GM11168 (cell line): ENCODE data around the gene BACE2.

Source experiments
- in situ Hi-C: fragments of 300-500 bp; cut with MboI; formaldehyde crosslinking; loops from one replicate; pipeline ENCODE4 v1.12.0; 2022; ENCODE audit warnings: low sequenced_read_pairs; ENCODE audit not compliant: unreplicated experiment

The BACE2 gene

DNA sequence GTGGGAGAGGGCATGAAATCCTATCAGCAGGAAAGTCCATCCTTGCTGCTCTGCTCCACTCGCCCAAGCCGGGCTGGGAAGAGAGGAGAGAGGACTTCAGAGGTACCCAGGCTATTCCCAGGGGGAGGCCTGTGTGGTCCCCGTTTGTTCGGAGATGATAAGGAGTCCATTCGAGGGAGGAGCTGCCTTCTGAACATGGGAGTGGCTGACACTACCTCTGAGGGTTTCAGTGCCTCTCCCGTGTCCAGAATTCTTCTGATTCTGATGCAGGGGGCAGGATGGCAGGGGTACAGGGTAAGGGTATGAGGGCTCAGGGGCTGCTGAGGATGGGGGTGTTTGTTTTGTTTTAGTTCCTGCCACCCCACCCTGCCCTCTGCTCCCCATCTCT lies 40.4 kb downstream of the BACE2 start:
- in situ Hi-C loops = no loop called here

GRCh38 chr21:41209016-41209619 lies 41.2 kb downstream of the BACE2 start:
- in situ Hi-C loops = no loop called here

- in situ Hi-C loops = no loop called here
Observed at GRCh38 chr21:41210426-41211059, 42.6 kb downstream of the BACE2 start.

- in situ Hi-C loops = no loop called here
Observed at GRCh38 chr21:41211060-41211805, 43.3 kb downstream of the BACE2 start.

DNA sequence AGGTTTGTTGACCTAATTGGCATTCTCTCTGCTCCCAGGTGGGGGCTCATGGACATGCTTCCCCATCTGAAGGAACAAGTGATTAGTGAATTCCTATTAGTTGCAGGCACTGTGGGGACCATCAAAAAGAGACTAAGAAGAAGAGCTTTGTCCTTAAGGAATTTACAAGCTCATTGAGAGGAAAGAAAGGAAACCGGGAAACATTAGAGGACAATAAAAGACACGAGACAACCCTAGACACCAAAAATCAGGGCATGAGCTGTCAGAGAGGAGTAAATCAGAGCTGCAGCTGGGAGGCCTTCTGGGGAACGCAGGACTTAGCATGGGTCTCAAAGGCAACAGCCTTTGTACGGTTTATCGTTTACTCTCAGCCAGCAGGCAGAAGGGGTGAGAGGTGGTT lies 45.1 kb downstream of the BACE2 start:
- in situ Hi-C loops = no loop called here

- in situ Hi-C loops = no loop called here
Observed at GRCh38 chr21:41215856-41216408, 48.0 kb downstream of the BACE2 start.

DNA sequence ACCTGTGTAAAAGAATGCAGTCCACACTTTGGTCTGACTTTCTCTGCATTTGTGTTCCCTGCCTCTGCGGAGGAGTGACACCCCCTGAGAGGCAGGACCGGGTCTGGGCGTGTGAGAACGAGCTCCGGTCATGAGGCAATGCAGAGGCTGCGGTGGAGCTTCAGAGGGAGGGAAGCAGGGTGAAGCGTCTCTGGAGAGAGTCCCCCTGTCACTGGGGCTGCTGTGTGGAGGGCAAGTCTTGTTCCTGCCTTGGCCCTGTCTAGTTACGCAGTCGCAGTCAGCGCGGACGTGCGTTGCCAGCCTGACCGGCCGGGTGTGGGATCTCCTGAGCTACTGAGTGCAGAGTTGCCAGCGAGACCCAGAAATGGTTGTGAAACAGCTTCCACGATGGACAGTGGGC lies 48.5 kb downstream of the BACE2 start:
- in situ Hi-C loops = no loop called here

GRCh38 chr21:41217671-41218385 lies 49.9 kb downstream of the BACE2 start:
- in situ Hi-C loops = no loop called here

- in situ Hi-C loops = no loop called here
Observed at GRCh38 chr21:41219498-41220207, 51.7 kb downstream of the BACE2 start.

DNA sequence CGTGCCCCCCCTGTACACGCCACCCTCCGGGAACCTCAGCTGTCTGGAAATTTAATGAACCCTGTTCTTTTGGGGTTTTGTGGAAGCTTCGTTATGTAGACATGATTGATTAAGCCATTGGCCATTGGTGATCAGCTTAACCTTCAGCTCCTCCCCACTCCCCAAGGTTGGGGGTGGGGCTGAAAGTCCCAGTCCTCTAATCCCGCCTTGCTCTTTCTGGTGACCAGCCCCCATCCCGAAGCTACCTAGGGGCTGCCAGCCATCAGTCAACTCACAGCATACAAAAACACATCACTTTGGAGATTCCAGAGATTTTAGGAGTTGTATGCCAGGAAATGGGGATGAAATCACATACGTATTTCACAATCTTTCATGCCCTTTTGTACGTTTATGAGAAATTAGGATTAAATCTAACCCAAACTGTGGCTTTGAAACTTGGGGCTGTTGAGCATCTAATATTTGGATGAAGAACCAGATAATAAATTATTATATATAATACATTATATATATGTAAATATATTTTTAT lies 52.3 kb downstream of the BACE2 start:
- in situ Hi-C loops = no loop called here

DNA sequence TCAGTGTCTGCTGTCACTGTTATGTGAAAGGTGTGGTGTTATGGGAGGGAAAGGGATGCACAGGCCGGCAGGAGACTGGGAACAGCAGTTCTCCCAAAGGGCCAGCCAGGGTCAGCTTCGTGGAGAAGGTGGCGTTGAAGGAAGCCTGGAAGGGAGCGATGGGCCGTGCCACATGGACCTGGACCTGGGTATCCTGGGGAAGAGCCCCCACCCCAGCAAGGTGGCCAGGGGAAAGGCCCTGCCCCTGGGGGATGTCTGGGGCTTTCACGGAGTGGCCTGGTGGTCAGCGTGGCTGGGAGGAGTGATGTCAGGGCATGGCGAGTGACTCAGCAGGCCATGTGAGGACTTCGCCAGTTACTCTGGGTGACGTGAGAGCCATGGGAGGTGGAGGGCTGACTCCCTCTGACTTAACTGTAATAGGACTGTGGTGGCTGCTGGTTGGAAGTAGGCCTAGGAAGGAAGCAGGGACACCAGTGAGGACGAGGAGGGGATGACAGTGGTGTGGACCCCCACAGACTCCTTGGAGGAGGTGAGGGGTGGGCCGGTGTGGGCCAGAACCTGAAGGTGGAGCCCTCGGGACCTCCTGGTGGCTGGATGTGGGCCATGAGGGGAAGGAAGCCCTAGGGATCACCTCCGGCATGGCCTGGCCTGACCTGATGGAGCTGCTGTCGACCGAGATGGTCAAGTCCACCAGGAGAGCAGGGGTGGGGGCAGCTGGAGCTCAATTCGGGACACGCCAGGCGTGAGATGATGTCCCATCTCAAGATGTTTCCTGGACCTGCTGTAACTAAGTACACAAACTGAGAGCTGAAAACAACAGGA lies 54.5 kb downstream of the BACE2 start:
- in situ Hi-C loops = no loop called here

DNA sequence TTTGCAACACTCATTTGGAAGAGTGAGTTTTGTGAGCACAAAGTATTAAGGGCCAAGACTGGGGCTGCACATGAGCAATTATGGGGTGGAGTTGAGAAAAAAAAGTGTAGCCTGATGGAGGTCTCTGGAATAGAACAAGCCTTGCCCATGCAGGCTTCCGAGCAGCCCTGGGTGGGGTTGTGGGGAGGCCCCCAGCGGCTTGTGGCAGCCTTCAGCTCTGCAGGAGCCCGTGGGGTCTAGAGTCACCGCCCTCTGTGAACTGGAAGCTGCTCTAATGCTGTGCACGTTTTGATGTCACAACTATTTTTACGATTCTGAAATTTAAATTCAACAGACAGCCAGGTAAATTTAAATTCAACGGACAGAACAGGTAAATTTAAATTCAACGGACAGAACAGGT lies 58.9 kb downstream of the BACE2 start:
- in situ Hi-C loops = no loop called here

DNA sequence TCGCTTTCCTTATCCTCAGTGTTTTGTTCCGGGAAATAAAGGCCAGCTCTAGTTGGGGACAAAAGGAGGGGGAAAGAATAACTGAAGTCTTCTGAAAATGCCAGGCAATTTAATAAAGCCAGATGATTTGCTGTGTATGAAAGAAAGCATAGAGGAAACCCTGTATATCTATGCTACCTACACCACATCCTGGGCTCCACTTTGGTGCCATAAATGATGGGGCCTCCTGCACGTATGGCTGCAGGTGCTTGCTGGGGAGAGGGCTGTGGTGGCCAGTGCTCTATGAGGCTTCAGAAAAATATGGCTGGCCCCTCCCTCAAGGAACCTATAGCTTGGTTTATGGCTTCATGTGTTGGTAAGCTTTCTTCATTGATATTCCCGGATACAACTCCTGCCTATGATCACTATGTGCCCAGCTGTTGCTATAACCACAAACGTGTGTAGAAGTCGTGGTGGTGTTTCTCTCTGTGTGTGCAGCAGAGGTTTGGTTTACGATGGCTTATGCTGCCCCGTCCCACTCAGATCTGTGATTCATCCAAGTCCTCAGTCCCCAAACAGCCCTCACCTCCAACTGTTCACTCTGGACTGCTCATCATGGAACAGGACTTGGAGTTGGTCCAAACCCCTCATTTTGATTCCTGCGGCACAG lies 59.5 kb downstream of the BACE2 start:
- in situ Hi-C loops = no loop called here

DNA sequence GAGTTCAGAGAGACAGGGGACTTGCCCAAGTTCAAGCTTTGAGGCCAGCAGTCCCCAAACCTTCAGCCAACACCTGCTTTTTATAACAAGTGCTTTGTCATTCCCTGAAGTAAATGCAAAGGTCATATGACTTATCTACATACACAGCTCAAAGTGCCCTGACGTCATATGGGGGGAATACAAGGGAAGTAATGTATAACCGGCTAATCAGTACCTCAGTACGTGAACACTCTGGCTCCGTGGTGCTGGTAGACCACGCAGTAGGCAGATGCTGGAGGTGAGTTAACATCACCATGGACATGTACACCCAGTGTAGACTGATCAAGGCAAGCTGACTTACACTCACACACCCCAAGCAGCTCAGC lies 60.0 kb downstream of the BACE2 start:
- in situ Hi-C loops = no loop called here

DNA sequence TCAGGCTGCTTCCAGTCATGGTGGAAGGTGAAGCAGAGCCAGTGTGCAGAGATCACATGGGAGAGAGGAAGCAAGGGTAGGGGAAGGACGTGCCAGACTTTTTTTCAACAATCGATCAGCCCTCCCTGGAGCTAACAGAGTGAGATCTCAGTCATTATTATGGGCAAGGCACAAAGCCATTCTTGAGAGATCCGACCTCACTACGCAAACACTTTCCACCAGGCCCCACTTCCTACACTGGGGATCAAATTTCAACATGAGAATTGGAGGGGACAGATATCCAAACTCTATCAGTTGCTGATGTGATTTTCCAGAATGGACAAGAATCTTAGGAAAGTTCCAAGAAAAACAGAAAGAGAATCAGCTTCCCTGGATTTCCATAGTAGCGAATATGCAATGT lies 60.5 kb downstream of the BACE2 start:
- in situ Hi-C loops = no loop called here

DNA sequence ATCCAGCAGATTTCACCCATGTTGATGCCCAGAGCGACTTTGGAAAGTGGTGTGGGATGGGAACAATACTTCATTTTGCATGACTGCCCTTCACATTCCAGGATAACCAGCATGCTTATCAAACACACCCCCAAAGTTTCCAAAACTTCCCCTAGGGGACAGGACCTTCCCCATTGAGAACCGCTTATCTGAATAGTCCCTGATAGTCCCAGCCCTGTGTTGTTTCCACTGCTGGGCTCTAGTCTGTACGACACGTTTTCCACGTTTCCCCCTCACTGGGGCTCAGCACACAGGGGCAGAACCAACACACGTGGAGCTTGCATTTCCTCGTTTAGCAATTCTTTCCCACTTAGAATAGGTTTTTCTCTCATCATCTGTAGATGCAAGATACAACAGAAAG lies 61.0 kb downstream of the BACE2 start:
- in situ Hi-C loops = no loop called here

DNA sequence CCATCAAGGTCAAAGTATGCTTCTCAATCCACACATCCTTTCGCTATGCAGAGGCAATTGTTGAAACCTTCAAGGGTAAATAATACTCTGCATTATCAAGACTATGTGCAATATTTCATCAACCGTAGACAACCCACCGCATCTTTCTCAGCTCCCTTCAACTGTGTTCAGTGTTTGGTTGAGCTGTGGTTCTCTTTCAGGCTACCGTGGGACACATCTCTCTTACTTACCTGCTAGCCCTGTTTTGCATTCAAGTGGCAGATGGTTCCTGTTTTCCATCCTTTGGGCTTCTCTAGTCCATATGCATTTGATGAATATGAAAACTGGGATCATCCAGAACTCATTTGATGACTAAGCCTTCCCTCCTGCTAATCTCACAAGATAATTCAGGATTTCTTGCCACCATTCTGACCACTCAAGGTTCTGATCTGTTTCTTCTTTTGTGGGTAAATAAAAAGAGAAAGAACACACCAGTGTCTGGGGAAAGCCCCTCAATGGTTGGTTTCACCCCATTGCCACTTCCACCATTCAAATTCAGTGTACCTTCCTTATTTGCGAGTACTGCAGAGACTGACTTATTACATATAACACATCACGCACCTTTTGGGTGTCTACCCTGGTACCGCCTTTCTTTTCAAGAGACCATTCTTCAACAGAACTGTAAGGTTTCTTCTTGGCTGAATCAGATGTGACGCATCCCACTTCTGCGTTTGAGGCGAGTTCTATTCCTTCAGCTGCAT lies 61.7 kb downstream of the BACE2 start:
- in situ Hi-C loops = no loop called here

GRCh38 chr21:41230497-41230896 lies 62.5 kb downstream of the BACE2 start:
- in situ Hi-C loops = no loop called here
